Smooth muscle cell (in vitro differentiated cells): ENCODE results near the gene LUC7L. TPM values are rescaled to one million over a fixed set of nuclear protein-coding genes. Genes with fewer than 3 reads are reported as not detected.

ENCODE experiments used
- DNase-seq: peaks from one replicate; lab custom pipeline; 2025; ENCODE audit not compliant: unreplicated experiment; lab: John Stamatoyannopoulos, UW
- H2AFZ ChIP-seq: fragments of 200-600 bp; sonication (generic); 2 replicates; pipeline ENCODE4 v1.6.0; 2016; ENCODE audit warnings: antibody characterized with exemption, low read depth, mild to moderate bottlenecking
- H3F3A ChIP-seq: fragments of 200-600 bp; sonication (generic); 2 replicates; pipeline ENCODE4 v1.6.0; 2017; ENCODE audit warnings: antibody characterized with exemption, low read depth
- H3K27ac ChIP-seq: fragments of 200-600 bp; sonication (generic); 2 replicates; pipeline ENCODE4 v1.5.1; 2016; ENCODE audit warnings: low read depth, mild to moderate bottlenecking
- H3K27me3 ChIP-seq: fragments of 200-600 bp; sonication (generic); 2 replicates; pipeline ENCODE4 v1.6.1; 2016; ENCODE audit warnings: low read depth, mild to moderate bottlenecking
- H3K36me3 ChIP-seq: fragments of 200-600 bp; sonication (generic); 2 replicates; pipeline ENCODE4 v1.5.1; 2016; ENCODE audit warnings: low read depth
- H3K4me1 ChIP-seq: fragments of 200-600 bp; sonication (generic); 2 replicates; pipeline ENCODE4 v1.5.1; 2016; ENCODE audit warnings: low read depth
- H3K4me2 ChIP-seq: fragments of 200-600 bp; sonication (generic); 2 replicates; pipeline ENCODE4 v1.6.0; 2016; ENCODE audit warnings: mild to moderate bottlenecking
- H3K4me3 ChIP-seq: fragments of 200-600 bp; sonication (generic); 2 replicates; pipeline ENCODE4 v1.5.1; 2016; ENCODE audit warnings: mild to moderate bottlenecking
- H3K79me2 ChIP-seq: fragments of 200-600 bp; sonication (generic); 2 replicates; pipeline ENCODE4 v1.6.0; 2016; ENCODE audit warnings: low read depth, mild to moderate bottlenecking
- H3K9ac ChIP-seq: fragments of 200-600 bp; sonication (generic); 2 replicates; pipeline ENCODE4 v1.6.0; 2016; ENCODE audit warnings: low read depth
- H3K9me3 ChIP-seq: fragments of 200-600 bp; sonication (generic); replicated peaks from 2 replicates; pipeline ENCODE4 v1.5.1; 2016; ENCODE audit warnings: low read depth
- H4K20me1 ChIP-seq: fragments of 200-600 bp; sonication (generic); 2 replicates; pipeline ENCODE4 v1.6.0; 2016; ENCODE audit warnings: low read depth
- WGBS: methylation state at CpG from one replicate; pipeline ENCODE4 v1.1.7; 2016; ENCODE audit warnings: low lambda C conversion rate; 5-methylcytosine and 5-hydroxymethylcytosine counted together
- polyA plus RNA-seq: library from polyadenylated mRNA; unstranded; fragments of >200 nt; fragmentation: Nextera tagmentation; extraction: Ambion mirVana; gene quantifications from 2 replicates; pipeline ENCODE4 v1.2.1, GENCODE V29; 2016
- total RNA-seq: library from RNA; depleted of rRNA; stranded (reverse); fragments of >200 nt; gene quantifications from 2 replicates; pipeline ENCODE4 v1.2.3, GENCODE V29; 2014
- TF ChIP-seq, protein P1 (sequence below): fragments of 200-600 bp; sonication (generic); IDR thresholded peaks from 2 replicates; pipeline ENCODE4 v1.5.1; 2017; ENCODE audit warnings: borderline replicate concordance, mild to moderate bottlenecking, antibody characterized with exemption; ENCODE audit not compliant: insufficient read depth, poor library complexity, severe bottlenecking

The LUC7L gene
- total and polyA plus RNA-seq, 2 experiments from 2014 or later, result 56.2 to 70.6 TPM

DNA sequence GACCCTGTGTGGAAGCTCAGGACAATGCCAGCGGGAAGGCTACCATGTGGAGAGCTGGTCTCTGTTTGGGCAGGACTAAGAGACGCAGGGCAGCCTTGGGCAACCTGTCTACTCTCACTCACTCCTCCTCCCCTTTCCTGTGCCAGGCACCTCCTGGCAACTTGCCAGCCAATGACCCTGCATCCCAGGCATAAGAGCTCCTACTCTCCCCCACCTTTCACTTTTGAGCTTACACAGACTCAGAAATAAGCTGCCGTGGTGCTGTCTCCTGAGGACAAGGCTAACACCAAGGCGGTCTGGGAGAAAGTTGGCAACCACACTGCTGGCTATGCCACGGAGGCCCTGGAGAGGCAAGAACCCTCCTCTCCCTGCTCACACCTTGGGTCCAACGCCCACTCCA, 60.8 kb downstream of the LUC7L start:
- WGBS, result 84% methylated on average over 6 of the region's 6 CpGs
- no peaks in the 10 kb centered on the region for H3F3A ChIP-seq
- no peak overlapping the region for H2AFZ ChIP-seq
- no peak overlapping the region for H3K4me2 ChIP-seq
- DNase-seq, result no peak
- H3K27ac ChIP-seq, result no peak overlapping the region
- no peak overlapping the region for H3K4me3 ChIP-seq
- H3K4me1 ChIP-seq, result peaks cover 5% of the 10 kb centered on the region
- no peaks in the 10 kb centered on the region for H3K36me3 ChIP-seq
- H3K9me3 ChIP-seq, result no peaks in the 10 kb centered on the region
- no peaks in the 10 kb centered on the region for H3K79me2 ChIP-seq
- H3K9ac ChIP-seq, result no peak overlapping the region
- peaks cover 73% of the 10 kb centered on the region for H3K27me3 ChIP-seq
- H4K20me1 ChIP-seq, result no peaks in the 10 kb centered on the region
- TF ChIP-seq, protein P1, sequence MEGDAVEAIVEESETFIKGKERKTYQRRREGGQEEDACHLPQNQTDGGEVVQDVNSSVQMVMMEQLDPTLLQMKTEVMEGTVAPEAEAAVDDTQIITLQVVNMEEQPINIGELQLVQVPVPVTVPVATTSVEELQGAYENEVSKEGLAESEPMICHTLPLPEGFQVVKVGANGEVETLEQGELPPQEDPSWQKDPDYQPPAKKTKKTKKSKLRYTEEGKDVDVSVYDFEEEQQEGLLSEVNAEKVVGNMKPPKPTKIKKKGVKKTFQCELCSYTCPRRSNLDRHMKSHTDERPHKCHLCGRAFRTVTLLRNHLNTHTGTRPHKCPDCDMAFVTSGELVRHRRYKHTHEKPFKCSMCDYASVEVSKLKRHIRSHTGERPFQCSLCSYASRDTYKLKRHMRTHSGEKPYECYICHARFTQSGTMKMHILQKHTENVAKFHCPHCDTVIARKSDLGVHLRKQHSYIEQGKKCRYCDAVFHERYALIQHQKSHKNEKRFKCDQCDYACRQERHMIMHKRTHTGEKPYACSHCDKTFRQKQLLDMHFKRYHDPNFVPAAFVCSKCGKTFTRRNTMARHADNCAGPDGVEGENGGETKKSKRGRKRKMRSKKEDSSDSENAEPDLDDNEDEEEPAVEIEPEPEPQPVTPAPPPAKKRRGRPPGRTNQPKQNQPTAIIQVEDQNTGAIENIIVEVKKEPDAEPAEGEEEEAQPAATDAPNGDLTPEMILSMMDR, result no peak

DNA sequence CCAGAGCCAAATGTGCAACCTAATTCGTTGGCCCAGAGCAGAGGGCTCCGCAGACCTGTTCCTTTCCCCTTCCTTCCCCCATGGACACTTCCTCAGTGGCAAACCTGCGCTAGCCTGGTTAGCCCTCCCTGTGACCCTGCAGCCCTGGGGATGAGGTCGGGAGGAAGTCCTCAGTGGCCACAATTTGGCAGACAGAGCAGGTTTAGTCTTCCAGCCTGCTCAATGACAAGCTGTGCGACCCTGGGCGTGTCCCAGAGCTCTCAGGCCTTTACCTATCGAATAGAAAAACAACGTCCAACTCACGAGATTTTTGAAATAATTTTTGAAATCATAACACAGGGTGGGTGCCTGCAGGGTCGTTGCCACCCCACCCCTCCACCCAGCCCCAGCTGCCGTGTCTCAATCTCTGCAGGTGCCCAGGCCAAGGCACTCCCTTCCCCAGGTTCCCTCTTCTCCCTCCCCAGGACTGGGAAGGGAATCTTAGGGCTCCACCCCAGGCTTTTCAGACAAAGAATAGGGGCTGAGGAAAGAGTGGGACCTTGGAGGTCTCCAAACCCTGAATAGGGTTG, 62.0 kb downstream of the LUC7L start:
- Histone ChIP-seq H3K27ac (no peak overlapping the region), H3K36me3 (no peaks in the 10 kb centered on the region), H3K79me2 (no peaks in the 10 kb centered on the region), H4K20me1 (no peaks in the 10 kb centered on the region), H3K9me3 (no peaks in the 10 kb centered on the region), H3K9ac (no peak overlapping the region), H3K4me3 (no peak overlapping the region), H3K4me2 (no peak overlapping the region), H3K27me3 (peaks cover 74% of the 10 kb centered on the region), H3F3A (no peaks in the 10 kb centered on the region), H2AFZ (no peak overlapping the region), H3K4me1 (peaks cover 5% of the 10 kb centered on the region)
- WGBS, result 46% methylated on average over 11 of the region's 11 CpGs
- TF ChIP-seq, protein P1, result no peak
- DNase-seq, result no peak

DNA sequence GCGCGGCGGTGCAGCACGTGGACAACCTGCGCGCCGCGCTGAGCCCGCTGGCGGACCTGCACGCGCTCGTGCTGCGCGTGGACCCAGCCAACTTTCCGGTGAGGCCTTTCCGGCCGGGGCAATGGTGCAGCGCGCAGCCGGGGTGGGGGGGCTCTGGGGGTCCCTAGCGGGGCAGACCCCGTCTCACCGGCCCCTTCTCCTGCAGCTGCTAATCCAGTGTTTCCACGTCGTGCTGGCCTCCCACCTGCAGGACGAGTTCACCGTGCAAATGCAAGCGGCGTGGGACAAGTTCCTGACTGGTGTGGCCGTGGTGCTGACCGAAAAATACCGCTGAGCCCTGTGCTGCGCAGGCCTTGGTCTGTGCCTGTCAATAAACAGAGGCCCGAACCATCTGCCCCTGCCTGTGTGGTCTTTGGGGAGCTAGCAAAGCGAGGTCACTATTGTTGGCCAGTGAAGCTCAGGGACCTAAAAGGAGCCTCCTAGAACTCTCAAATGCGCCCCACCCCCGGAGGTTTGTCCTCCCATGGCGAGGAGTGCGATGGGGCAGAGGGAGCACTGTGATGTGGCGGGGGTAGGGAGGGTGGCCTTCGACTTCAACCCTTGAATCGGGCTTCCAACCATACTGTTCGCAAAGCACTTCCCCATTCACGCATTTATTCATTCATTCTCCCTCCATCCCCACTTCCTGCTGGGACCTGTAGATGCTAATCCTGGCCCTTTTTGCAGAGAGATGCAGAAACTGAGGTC, 62.7 kb downstream of the LUC7L start:
- H2AFZ ChIP-seq, result no peak overlapping the region
- H3K4me3 ChIP-seq, result no peak overlapping the region
- peaks cover 73% of the 10 kb centered on the region for H3K27me3 ChIP-seq
- no peaks in the 10 kb centered on the region for H3F3A ChIP-seq
- WGBS, result 20% methylated on average over 45 of the region's 45 CpGs
- H3K36me3 ChIP-seq, result no peaks in the 10 kb centered on the region
- H3K4me2 ChIP-seq, result no peak overlapping the region
- H3K79me2 ChIP-seq, result no peaks in the 10 kb centered on the region
- no peaks in the 10 kb centered on the region for H3K9me3 ChIP-seq
- TF ChIP-seq, protein P1, result no peak
- H3K27ac ChIP-seq, result no peak overlapping the region
- no peaks in the 10 kb centered on the region for H4K20me1 ChIP-seq
- no peak for DNase-seq
- H3K4me1 ChIP-seq, result peaks cover 5% of the 10 kb centered on the region
- no peak overlapping the region for H3K9ac ChIP-seq
